A673 (cell line): ENCODE measurements around the gene ZNF366. TPM values are rescaled to one million over a fixed set of nuclear protein-coding genes. Genes with fewer than 3 reads are reported as not detected.

Experiments
- BruUV-seq: library from RNA; stranded (reverse); fragments of 400-500 nt; replicated peaks from 2 replicates; lab custom pipeline; 2021; lab: Mats Ljungman, UMichigan
- CTCF ChIA-PET: fragments of 300-600 bp; sonication (Branson Sonifier 250); formaldehyde crosslinking; loops from one replicate; lab custom pipeline; 2022; ENCODE audit warnings: antibody characterized with exemption; lab: Charles Lee
- POLR2A ChIA-PET: fragments of 300-600 bp; sonication (Branson Sonifier 250); formaldehyde crosslinking; loops from one replicate; lab custom pipeline; 2022; ENCODE audit warnings: antibody characterized with exemption; ENCODE audit not compliant: low non-redundant PET; lab: Charles Lee
- DNase-seq: peaks from one replicate; pipeline ENCODE4 v3.0.0-alpha.2; 2015; ENCODE audit warnings: low spot score
- H3K27ac ChIP-seq: fragments of 200-600 bp; sonication (generic); 2 replicates; pipeline ENCODE4 v1.5.1; 2016; ENCODE audit warnings: mixed run types, low read depth, mild to moderate bottlenecking, mixed read lengths, antibody characterized with exemption, low read length; ENCODE audit not compliant: poor library complexity, severe bottlenecking
- H3K27me3 ChIP-seq: fragments of 200-600 bp; sonication (generic); replicated peaks from 2 replicates; pipeline ENCODE4 v1.6.1; 2017; ENCODE audit warnings: mixed run types, low read depth, mild to moderate bottlenecking, mixed read lengths, antibody characterized with exemption, low read length; ENCODE audit not compliant: insufficient read depth, poor library complexity
- H3K36me3 ChIP-seq: fragments of 200-600 bp; sonication (generic); 2 replicates; pipeline ENCODE4 v1.6.1; 2016; ENCODE audit warnings: mixed run types, mild to moderate bottlenecking, mixed read lengths, antibody characterized with exemption, low read length; ENCODE audit not compliant: insufficient read depth, poor library complexity, severe bottlenecking
- H3K4me1 ChIP-seq: fragments of 200-600 bp; sonication (generic); 2 replicates; pipeline ENCODE4 v1.6.1; 2017; ENCODE audit warnings: mixed run types, mild to moderate bottlenecking, mixed read lengths, antibody characterized with exemption, low read length; ENCODE audit not compliant: insufficient read depth, poor library complexity, severe bottlenecking
- H3K4me3 ChIP-seq: fragments of 200-600 bp; sonication (generic); 2 replicates; pipeline ENCODE4 v1.5.1; 2016; ENCODE audit warnings: low read depth, mixed run types, mild to moderate bottlenecking, mixed read lengths, low read length; ENCODE audit not compliant: poor library complexity, severe bottlenecking
- H3K9me3 ChIP-seq: fragments of 200-600 bp; sonication (generic); 2 replicates; pipeline ENCODE4 v1.6.1; 2016; ENCODE audit warnings: mixed run types, low read depth, mild to moderate bottlenecking, mixed read lengths, antibody characterized with exemption, low read length; ENCODE audit not compliant: poor library complexity, severe bottlenecking
- CTCF ChIP-seq: fragments of 300-800, 200-600 bp; sonication (generic); conservative IDR thresholded peaks from 2 replicates; pipeline ENCODE4 v1.5.1; 2017; ENCODE audit warnings: low read depth, mild to moderate bottlenecking, antibody characterized with exemption, low read length, moderate library complexity, mixed read lengths
- EZH2 ChIP-seq: fragments of 200-600 bp; sonication (generic); IDR thresholded peaks from 2 replicates; pipeline ENCODE4 v1.6.1; 2017; ENCODE audit warnings: borderline replicate concordance, low read depth, mild to moderate bottlenecking, mixed read lengths, antibody characterized with exemption, low read length; ENCODE audit not compliant: poor library complexity, severe bottlenecking
- intact Hi-C: fragments of 100-400 bp; cut with micrococcal nuclease; formaldehyde crosslinking; loops from one replicate; pipeline ENCODE4 v1.10.0; 2022; ENCODE audit not compliant: unreplicated experiment
- total RNA-seq: library from RNA; stranded (reverse); gene quantifications from 2 replicates; pipeline ENCODE4 v1.2.3, GENCODE V29; 2021

ZNF366 gene
- total RNA-seq, 1 experiment from 2014 or later: not detected

DNA sequence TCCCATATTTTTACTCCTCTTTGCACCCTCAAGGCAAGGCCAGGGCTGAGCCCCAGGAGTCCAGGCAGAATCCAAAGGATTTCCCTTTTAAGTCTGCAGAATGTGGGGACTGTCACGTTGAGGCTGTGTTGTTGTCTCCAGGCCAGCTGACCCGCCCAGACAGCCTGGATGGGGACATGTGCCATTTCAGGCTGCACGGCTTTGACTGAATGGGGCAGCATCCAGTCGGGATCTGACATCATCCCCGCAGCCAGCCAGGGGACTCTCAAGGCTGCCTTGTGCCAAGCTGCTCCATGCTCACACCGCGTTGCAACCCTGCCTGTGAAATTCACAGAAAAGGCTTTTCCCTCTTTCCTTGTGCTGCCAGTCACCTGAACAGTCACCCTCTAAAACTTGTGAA, 2.2 kb upstream of the ZNF366 start:
- Histone ChIP-seq H3K27ac (no peak overlapping the region), H3K36me3 (no peaks in the 10 kb centered on the region), H3K27me3 (no peaks in the 10 kb centered on the region), H3K9me3 (no peaks in the 10 kb centered on the region), H3K4me1 (no peaks in the 10 kb centered on the region), H3K4me3 (no peak overlapping the region)
- intact Hi-C loops: no loop called here
- ChIA-PET POLR2A (no interaction called here), CTCF (no interaction called here)
- BruUV-seq: no TSS peak
- no peak for TF ChIP-seq CTCF
- no peak for DNase-seq

- CTCF ChIA-PET: no interaction called here
- H3K4me3 ChIP-seq: no peak overlapping the region
- no peaks in the 10 kb centered on the region for H3K27me3 ChIP-seq
- no peaks in the 10 kb centered on the region for H3K9me3 ChIP-seq
- no peak overlapping the region for H3K27ac ChIP-seq
- POLR2A ChIA-PET: no interaction called here
- intact Hi-C loops: no loop called here
- no peaks in the 10 kb centered on the region for H3K36me3 ChIP-seq
- H3K4me1 ChIP-seq: no peaks in the 10 kb centered on the region
- TF ChIP-seq EZH2 (no peak), CTCF (no peak)
- DNase-seq: no peak
- no TSS peak for BruUV-seq
Measured at GRCh38 chr5:72508241-72509170, 1.3 kb upstream of the ZNF366 start.

DNA sequence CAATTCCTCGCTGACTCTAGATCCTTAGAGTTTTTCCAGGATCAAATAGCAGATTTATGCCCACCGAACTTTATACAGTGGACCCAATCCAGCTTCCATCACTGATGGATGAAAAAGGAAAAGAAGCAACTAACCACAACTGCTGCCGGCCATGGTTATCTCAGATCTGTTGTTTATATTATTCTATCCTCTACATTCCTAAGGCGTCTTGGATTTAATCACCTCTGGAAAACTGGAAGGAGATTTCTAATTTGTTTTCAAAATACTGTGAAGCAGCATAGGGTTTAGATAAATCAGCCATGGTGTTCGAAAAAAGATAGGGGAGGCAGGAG, 663 bp upstream of the ZNF366 start:
- no peak for TF ChIP-seq CTCF
- TF ChIP-seq EZH2: no peak
- no TSS peak for BruUV-seq
- ChIA-PET CTCF (no interaction called here), POLR2A (no interaction called here)
- Histone ChIP-seq H3K4me3 (no peak overlapping the region), H3K27ac (no peak overlapping the region), H3K9me3 (no peaks in the 10 kb centered on the region), H3K4me1 (no peaks in the 10 kb centered on the region), H3K36me3 (no peaks in the 10 kb centered on the region), H3K27me3 (no peaks in the 10 kb centered on the region)
- intact Hi-C loops: no loop called here
- no peak for DNase-seq
